GM10266 (cell line): ENCODE results near the gene ETAA1.

Experiments
- DNase-seq: peaks from one replicate; pipeline ENCODE4 v3.0.0; 2012; ENCODE audit errors: extremely low spot score
- TF ChIP-seq, protein P1 (sequence below): IDR thresholded peaks from 2 replicates; pipeline ENCODE4 v1.5.1; 2012; ENCODE audit warnings: mild to moderate bottlenecking, low read depth; ENCODE audit not compliant: control insufficient read depth, insufficient read depth; ENCODE audit errors: missing control alignments

ETAA1 gene

DNA sequence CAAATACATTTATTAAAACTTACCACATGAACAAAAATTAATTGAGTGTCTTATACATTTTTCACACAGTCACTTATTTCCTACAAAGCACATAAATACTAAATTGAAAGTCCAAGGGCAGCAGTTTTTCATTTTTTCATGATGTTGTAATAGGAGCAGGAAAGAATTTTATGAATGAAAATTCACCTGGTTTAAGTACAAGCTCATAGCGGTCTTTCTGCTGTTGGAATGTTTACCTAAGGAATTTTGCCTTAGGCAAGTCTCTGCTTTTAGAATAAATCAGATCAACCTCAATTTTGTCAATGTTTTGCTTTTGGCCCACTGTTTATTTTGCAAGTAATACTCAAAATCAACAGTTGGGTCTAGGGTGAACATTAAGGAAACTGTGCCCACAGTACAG is 40.0 kb downstream of the ETAA1 start:
- DNase-seq: no peak
- TF ChIP-seq, protein P1, sequence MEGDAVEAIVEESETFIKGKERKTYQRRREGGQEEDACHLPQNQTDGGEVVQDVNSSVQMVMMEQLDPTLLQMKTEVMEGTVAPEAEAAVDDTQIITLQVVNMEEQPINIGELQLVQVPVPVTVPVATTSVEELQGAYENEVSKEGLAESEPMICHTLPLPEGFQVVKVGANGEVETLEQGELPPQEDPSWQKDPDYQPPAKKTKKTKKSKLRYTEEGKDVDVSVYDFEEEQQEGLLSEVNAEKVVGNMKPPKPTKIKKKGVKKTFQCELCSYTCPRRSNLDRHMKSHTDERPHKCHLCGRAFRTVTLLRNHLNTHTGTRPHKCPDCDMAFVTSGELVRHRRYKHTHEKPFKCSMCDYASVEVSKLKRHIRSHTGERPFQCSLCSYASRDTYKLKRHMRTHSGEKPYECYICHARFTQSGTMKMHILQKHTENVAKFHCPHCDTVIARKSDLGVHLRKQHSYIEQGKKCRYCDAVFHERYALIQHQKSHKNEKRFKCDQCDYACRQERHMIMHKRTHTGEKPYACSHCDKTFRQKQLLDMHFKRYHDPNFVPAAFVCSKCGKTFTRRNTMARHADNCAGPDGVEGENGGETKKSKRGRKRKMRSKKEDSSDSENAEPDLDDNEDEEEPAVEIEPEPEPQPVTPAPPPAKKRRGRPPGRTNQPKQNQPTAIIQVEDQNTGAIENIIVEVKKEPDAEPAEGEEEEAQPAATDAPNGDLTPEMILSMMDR: no peak

DNA sequence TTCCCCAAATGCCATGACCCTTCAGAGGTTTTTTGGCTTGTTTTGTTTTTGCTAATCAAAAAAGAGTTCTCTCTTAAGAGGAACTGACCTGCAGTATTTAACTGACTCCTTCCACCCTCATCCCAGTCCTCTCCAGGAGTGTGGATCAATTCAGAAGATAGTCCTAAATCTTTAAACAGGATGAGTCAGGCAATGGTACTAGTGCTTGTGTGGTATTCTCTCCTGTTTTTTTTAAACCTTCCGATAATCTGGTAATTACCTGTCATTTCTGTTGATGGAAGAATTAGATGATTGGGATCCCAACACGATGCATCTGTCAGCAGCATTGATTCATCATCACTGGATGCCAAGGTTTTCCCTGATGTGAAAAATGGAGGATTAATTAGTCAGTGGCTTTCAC is 41.2 kb downstream of the ETAA1 start:
- DNase-seq: no peak
- TF ChIP-seq, protein P1: no peak

DNA sequence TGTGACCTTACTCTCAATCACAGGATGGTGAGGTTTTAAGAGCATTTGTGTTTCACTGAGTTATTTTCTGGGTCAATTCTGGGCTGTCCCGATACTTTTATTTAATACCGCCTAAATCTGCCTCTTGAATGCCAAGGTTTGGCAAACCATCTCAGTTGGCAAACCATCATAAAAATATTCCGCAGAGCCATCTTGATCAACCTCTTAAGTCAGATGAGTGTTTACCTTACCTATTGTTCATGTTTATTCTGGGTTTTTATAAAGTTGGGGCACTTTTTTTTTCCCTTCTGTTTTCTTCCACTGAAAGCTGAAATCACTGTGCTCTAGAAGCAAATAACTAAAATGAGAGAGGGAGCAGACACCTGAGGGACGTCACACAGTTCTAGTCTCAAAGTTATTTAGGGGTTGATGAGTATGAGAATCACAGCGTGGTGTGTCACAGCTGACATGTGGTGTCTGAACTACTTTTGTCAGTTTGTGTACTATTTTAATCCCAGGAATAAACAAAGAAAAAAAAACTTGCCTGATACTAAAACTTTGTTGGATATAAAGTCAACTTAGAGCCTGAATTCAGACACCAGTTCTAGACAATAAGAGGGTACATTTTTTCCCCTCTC is 48.6 kb downstream of the ETAA1 start:
- DNase-seq: no peak
- TF ChIP-seq, protein P1: no peak

DNA sequence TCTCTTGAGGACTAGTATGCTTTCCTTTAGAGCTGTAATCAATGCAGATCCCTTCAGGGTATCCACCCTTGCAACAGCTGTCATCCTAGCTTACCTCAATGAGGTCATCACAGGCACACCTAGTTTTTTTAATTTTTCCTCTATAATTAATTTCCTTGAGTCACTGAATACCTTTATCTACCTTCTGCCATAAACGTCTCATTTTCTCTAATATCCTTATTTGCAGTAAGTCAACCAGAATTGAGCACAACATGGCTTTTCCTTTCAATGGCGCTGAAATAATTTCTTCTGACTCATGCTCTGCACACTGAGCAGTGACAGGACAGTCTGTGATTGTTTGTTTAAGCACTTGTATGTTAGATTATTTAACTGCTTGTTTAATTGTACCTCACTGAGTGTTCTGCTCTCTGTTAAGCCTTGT is 49.4 kb downstream of the ETAA1 start:
- TF ChIP-seq, protein P1: no peak
- DNase-seq: no peak

DNA sequence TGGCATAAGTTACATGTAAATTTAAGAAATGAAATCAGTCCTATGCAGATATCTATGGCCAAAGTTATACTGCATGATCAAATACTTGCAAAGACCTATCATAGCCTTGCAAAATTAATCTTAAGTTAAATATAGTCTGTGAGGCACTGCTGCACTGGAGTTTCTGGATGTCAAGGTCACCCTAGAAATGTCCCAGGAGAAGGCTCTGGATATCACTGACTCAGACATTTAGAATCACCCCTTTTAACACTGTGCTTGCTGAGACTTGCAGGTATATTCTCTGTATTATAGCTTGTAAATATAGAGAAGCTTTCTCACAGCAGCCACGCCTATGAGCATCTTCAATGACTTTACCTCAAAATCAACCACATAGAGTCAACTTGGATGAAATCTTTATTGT is 51.5 kb downstream of the ETAA1 start:
- no peak for DNase-seq
- TF ChIP-seq, protein P1: no peak

DNA sequence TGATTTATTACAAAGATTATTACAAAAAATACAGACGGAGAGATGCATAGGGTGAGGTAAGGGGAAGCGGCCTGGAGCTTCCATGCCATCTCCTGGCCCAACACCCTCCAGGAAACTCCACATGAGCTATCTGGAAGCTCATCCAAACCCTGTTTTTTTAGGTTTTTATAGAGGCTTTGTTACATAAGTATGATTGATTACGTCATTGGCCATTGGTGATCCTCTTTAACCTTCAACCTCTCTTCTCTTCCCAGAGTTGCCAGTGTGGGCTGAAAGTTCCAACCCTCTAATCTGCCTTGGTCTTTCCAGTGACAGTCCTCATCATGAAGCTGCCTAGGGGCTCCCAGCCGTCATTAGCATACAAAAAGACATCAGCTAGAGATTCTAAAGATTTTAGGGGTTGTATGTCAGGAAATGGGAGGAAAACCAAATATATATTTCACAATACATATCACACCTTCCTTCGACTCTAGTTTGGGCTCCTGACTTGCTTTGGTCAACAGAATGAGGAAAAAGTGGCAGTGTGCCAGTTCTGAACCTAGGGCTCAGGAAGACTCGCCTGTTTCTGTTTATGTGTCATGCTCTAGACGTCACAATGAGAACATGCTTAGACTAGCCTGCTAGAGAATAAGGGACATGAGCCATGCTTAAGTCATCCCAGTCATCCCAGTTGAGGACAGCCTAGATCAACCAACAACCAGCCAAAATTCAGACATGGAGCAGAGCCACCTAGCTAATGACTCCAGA is 54.1 kb downstream of the ETAA1 start:
- DNase-seq: no peak
- TF ChIP-seq, protein P1: no peak

DNA sequence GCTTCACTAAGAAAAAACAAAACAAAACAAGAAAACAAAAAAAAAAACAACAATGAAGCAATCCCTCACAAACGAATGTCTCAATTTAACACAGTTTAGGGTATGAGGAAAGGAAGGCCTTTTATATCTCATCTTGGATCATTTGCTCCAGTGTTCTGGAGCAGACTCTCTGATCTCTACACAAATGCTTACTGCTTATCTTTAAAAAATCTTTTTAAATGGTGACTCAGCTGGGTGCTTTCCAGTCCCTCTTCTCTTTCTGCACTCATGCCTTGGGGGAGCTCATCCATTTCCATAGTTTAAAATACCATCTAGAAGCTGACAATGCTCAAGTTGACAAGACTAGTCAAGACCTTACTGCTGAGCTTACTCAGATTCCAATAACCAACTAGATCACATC is 56.2 kb downstream of the ETAA1 start:
- TF ChIP-seq, protein P1: no peak
- DNase-seq: no peak
